Effector memory CD4-positive, alpha-beta T cell (primary cell): Measurements from ENCODE around the gene AGL.
"Not testable (repeated sequence)": the region's sequence is repeated elsewhere in the genome, so short reads cannot be mapped to it uniquely, and the experiment has no call there.

Source experiments
- DNase-seq, 3 donors: peaks; one replicate each; pipeline ENCODE4 v3.0.0-alpha.2; 2020
- H3K27ac ChIP-seq: 2 replicates; pipeline ENCODE4 v1.7.0; 2013; ENCODE audit warnings: mild to moderate bottlenecking, low read length, moderate library complexity; ENCODE audit not compliant: insufficient read depth, poor library complexity, severe bottlenecking
- H3K27me3 ChIP-seq: replicated peaks from 2 replicates; pipeline ENCODE4 v1.7.0; 2013; ENCODE audit warnings: mild to moderate bottlenecking, low read length; ENCODE audit not compliant: insufficient read depth, control insufficient read depth, poor library complexity, severe bottlenecking
- H3K36me3 ChIP-seq: 2 replicates; pipeline ENCODE4 v1.7.0; 2013; ENCODE audit warnings: mild to moderate bottlenecking, low read length, moderate library complexity; ENCODE audit not compliant: control insufficient read depth, insufficient read depth
- H3K4me1 ChIP-seq: 2 replicates; pipeline ENCODE4 v1.7.0; 2013; ENCODE audit warnings: low read length, mild to moderate bottlenecking; ENCODE audit not compliant: control insufficient read depth, insufficient read depth, poor library complexity, severe bottlenecking
- H3K4me3 ChIP-seq: 2 replicates; pipeline ENCODE4 v1.7.0; 2013; ENCODE audit warnings: low read length, low read depth, mild to moderate bottlenecking; ENCODE audit not compliant: insufficient read depth, poor library complexity, severe bottlenecking
- H3K9me3 ChIP-seq: 2 replicates; pipeline ENCODE4 v1.7.0; 2013; ENCODE audit warnings: mild to moderate bottlenecking, low read length, moderate library complexity; ENCODE audit not compliant: control insufficient read depth

Gene AGL

DNA sequence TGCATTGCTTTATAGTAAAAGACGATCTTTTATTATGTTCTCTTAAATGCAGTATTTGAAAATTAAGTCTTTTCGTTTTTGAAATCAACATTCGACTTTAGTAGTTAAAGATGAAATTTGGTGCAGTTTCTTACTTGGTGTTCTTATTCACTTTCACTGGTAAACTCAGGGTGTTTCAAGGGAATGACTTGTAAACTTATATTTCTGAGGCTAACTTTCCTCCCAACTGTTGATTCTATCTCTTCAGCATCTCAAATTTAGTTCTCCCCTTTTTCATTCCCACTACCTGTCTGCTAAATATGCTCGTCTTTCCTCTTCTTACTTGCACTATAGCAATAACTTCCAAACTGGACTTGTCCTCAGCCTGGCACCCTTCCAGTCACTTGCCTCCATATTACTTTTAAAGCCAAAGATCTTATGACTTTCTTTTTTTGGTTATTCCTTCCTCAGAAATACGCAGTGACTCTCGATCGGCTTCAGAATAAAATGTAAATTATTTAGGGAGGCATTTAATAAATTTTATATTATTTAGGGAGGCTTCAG, 120.6 kb downstream of the AGL start:
- no peak for DNase-seq
- Histone ChIP-seq H3K4me1 (peaks cover 5% of the 10 kb centered on the region), H3K4me3 (peak overlapping the region; percentile 89), H3K27ac (peak overlapping the region; percentile 74), H3K27me3 (no peaks in the 10 kb centered on the region), H3K36me3 (no peaks in the 10 kb centered on the region), H3K9me3 (no peaks in the 10 kb centered on the region)

DNA sequence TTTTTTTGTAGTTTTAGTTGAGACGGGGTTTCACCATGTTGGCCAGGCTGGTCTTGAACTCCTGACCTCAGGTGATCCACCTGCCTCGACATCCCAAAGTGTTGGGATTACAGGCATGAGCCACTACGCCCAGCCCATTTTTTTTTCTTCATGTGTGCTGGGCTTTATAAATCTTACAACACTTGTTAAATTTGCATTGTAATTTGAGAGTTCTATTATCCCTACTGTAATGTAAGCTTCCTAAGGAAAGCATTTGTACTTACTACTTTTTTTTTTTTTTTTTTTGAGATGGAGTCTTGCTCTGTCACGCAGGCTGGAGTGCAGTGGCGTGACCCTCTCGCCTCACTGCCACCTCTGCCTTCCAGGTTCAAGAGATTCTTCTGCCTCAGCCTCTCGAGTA, 121.9 kb downstream of the AGL start:
- H3K36me3 ChIP-seq, H3K4me1 ChIP-seq, DNase-seq, H3K9me3 ChIP-seq, H3K27ac ChIP-seq, H3K27me3 ChIP-seq, H3K4me3 ChIP-seq: not testable (repeated sequence)
